ENCODE measurements around the gene CALCR.
A peak's percentile ranks its signal among the peaks of the same experiment; 100 is the strongest.

Gene CALCR

GRCh38 chr7:93574646-93575554 is at the start of gene CALCR (continued):
- TF ChIP-seq, protein P1, sequence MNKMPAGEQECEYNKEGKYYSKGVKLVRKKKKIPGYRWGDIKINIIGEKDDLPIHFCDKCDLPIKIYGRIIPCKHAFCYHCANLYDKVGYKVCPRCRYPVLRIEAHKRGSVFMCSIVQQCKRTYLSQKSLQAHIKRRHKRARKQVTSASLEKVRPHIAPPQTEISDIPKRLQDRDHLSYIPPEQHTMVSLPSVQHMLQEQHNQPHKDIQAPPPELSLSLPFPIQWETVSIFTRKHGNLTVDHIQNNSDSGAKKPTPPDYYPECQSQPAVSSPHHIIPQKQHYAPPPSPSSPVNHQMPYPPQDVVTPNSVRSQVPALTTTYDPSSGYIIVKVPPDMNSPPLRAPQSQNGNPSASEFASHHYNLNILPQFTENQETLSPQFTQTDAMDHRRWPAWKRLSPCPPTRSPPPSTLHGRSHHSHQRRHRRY (tag by site-specific recombination; IDR thresholded peaks at IDR 0.05), result no peak
- TF ChIP-seq HOXD13 (CRISPR knock-in tag; IDR thresholded peaks at IDR 0.05; ENCODE audit: borderline replicate concordance), result no peak
- peak; percentile 63; the same call in 1 of the 2 replicates for TF ChIP-seq GLIS2 (tag by site-specific recombination; IDR thresholded peaks at IDR 0.05)
- TF ChIP-seq, protein P2, sequence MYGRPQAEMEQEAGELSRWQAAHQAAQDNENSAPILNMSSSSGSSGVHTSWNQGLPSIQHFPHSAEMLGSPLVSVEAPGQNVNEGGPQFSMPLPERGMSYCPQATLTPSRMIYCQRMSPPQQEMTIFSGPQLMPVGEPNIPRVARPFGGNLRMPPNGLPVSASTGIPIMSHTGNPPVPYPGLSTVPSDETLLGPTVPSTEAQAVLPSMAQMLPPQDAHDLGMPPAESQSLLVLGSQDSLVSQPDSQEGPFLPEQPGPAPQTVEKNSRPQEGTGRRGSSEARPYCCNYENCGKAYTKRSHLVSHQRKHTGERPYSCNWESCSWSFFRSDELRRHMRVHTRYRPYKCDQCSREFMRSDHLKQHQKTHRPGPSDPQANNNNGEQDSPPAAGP (tag by site-specific recombination; IDR thresholded peaks at IDR 0.05), result peak; percentile 27; the same call in 1 of the 2 replicates
- no peak for TF ChIP-seq ZNF423 (tag by site-specific recombination; IDR thresholded peaks at IDR 0.05)
- 0 out of 2 replicates have a peak, but pooled peaks have one; percentile 41 for TF ChIP-seq ZNF76 (tag by site-specific recombination; IDR thresholded peaks at IDR 0.05; ENCODE audit: borderline replicate concordance, low read depth)
- no peak for TF ChIP-seq YY1 (tag by site-specific recombination; IDR thresholded peaks at IDR 0.05)
- no peak for TF ChIP-seq ZNF660 (tag by site-specific recombination; IDR thresholded peaks at IDR 0.05)
- TF ChIP-seq BCL11A (tag by site-specific recombination; IDR thresholded peaks at IDR 0.05; ENCODE audit: low read depth), result no peak
- peak; percentile 83 for TF ChIP-seq ZBTB48 (tag by site-specific recombination; IDR thresholded peaks at IDR 0.05)
- TF ChIP-seq ZNF433 (tag by site-specific recombination; IDR thresholded peaks at IDR 0.05; ENCODE audit: low read depth), result no peak
- no peak for TF ChIP-seq ZNF544 (tag by site-specific recombination; IDR thresholded peaks at IDR 0.05)
- no peak for TF ChIP-seq REPIN1 (tag by site-specific recombination; IDR thresholded peaks at IDR 0.05; ENCODE audit: low read depth)
- no peak for TF ChIP-seq ZNF830 (tag by site-specific recombination; IDR thresholded peaks at IDR 0.05; ENCODE audit: low read depth)
- TF ChIP-seq ZFP3 (tag by site-specific recombination; IDR thresholded peaks at IDR 0.05; ENCODE audit: low read depth), result no peak
- no peak for TF ChIP-seq ZNF248 (tag by site-specific recombination; IDR thresholded peaks at IDR 0.05)
- TF ChIP-seq ZNF837 (tag by site-specific recombination; IDR thresholded peaks at IDR 0.05), result no peak
- TF ChIP-seq SP2 (tag by site-specific recombination; IDR thresholded peaks at IDR 0.05), result peak; percentile 66
- TF ChIP-seq ZNF341 (tag by site-specific recombination; IDR thresholded peaks at IDR 0.05; ENCODE audit: low read depth), result peak; percentile 89
- TF ChIP-seq ZNF335 (tag by site-specific recombination; conservative IDR thresholded peaks at IDR 0.05), result peak; percentile 98
- TF ChIP-seq ZEB2 (tag by site-specific recombination; IDR thresholded peaks at IDR 0.05), result no peak; the same call in 1 of the 2 replicates
- TF ChIP-seq ZNF184 (tag by site-specific recombination; IDR thresholded peaks at IDR 0.05), result no peak
- no peak for TF ChIP-seq ZNF561 (tag by site-specific recombination; IDR thresholded peaks at IDR 0.05; ENCODE audit: borderline replicate concordance)
- TF ChIP-seq FEZF1 (tag by site-specific recombination; IDR thresholded peaks at IDR 0.05), result no peak
- no peak for TF ChIP-seq ZNF140 (tag by site-specific recombination; IDR thresholded peaks at IDR 0.05)
- no peak; the same call in none of the 2 replicates for TF ChIP-seq ZFHX2 (tag by site-specific recombination; conservative IDR thresholded peaks at IDR 0.05)
- TF ChIP-seq ZNF658 (tag by site-specific recombination; IDR thresholded peaks at IDR 0.05), result no peak
- TF ChIP-seq, protein P3, sequence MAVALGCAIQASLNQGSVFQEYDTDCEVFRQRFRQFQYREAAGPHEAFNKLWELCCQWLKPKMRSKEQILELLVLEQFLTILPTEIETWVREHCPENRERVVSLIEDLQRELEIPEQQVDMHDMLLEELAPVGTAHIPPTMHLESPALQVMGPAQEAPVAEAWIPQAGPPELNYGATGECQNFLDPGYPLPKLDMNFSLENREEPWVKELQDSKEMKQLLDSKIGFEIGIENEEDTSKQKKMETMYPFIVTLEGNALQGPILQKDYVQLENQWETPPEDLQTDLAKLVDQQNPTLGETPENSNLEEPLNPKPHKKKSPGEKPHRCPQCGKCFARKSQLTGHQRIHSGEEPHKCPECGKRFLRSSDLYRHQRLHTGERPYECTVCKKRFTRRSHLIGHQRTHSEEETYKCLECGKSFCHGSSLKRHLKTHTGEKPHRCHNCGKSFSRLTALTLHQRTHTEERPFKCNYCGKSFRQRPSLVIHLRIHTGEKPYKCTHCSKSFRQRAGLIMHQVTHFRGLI (tag by site-specific recombination; IDR thresholded peaks at IDR 0.05), result 0 out of 2 replicates have a peak, but pooled peaks have one; percentile 10
- TF ChIP-seq ZBTB21 (tag by site-specific recombination; IDR thresholded peaks at IDR 0.05), result no peak
- no peak for TF ChIP-seq ZBTB6 (tag by site-specific recombination; IDR thresholded peaks at IDR 0.05)
- no peak for TF ChIP-seq ZNF792 (tag by site-specific recombination; IDR thresholded peaks at IDR 0.05)
- TF ChIP-seq CTCF (tag by site-specific recombination; IDR thresholded peaks at IDR 0.05), result no peak
- no peak for TF ChIP-seq KLF7 (tag by site-specific recombination; IDR thresholded peaks at IDR 0.05; ENCODE audit: borderline replicate concordance)
- TF ChIP-seq SP3 (tag by site-specific recombination; IDR thresholded peaks at IDR 0.05), result peak; percentile 76
- TF ChIP-seq ZSCAN30 (tag by site-specific recombination; IDR thresholded peaks at IDR 0.05), result no peak
- no peak for TF ChIP-seq ZNF404 (tag by site-specific recombination; IDR thresholded peaks at IDR 0.05)

Measured in HEK293 (cell line).